ENCODE results near the gene VPS26B.
A peak's percentile ranks its signal among the peaks of the same experiment; 100 is the strongest.

VPS26B gene

GRCh38 chr11:134272381-134273316 is 48.2 kb downstream of the VPS26B start:
- Histone ChIP-seq H3K9ac (ENCODE audit: low read depth, low read length) (peak overlapping the region; percentile 72), H3K27me3 (ENCODE audit: insufficient read depth, low read length, poor library complexity) (no peaks in the 10 kb centered on the region), H3K9me3 (ENCODE audit: insufficient read depth, low read length, severe bottlenecking) (no peaks in the 10 kb centered on the region), H3K36me3 (ENCODE audit: insufficient read depth, low read length) (no peaks in the 10 kb centered on the region), H3K27ac (ENCODE audit: low read length) (peak overlapping the region; percentile 88), H3K4me3 (ENCODE audit: low read depth in 1 of 2, low read length in 2 of 2) (peak overlapping the region in 1 of 2 experiments; percentile 74; a peak in 2 of 4 replicates), H3K79me2 (ENCODE audit: insufficient read depth, low read length) (peaks cover 70% of the 10 kb centered on the region), H3K4me1 (ENCODE audit: insufficient read depth, low read length) (peaks cover 70% of the 10 kb centered on the region), H2AFZ (ENCODE audit: low read depth, low read length) (no peak overlapping the region), H3K4me2 (ENCODE audit: insufficient read depth, low read length) (peak overlapping the region; percentile 92), H4K20me1 (ENCODE audit: insufficient read depth, low read length) (no peaks in the 10 kb centered on the region)
- DNase-seq = no peak
- no peak for TF ChIP-seq EZH2 (IDR thresholded peaks at IDR 0.05; ENCODE audit: borderline replicate concordance, low read depth, low read length, severe bottlenecking)
- no peak for TF ChIP-seq CTCF (IDR thresholded peaks at IDR 0.05; ENCODE audit: borderline replicate concordance, extremely low read depth, low read length, poor library complexity, severe bottlenecking)
- ATAC-seq (ENCODE audit: insufficient read depth, low read depth) = no peak

GRCh38 chr11:134273317-134273712 is 48.8 kb downstream of the VPS26B start:
- H4K20me1 ChIP-seq (ENCODE audit: insufficient read depth, low read length) = no peaks in the 10 kb centered on the region
- H3K27me3 ChIP-seq (ENCODE audit: insufficient read depth, low read length, poor library complexity) = no peaks in the 10 kb centered on the region
- peak overlapping the region; percentile 72 for H3K9ac ChIP-seq (ENCODE audit: low read depth, low read length)
- peak overlapping the region; percentile 88 for H3K27ac ChIP-seq (ENCODE audit: low read length)
- no peak for TF ChIP-seq CTCF (IDR thresholded peaks at IDR 0.05; ENCODE audit: borderline replicate concordance, extremely low read depth, low read length, poor library complexity, severe bottlenecking)
- no peak for TF ChIP-seq EZH2 (IDR thresholded peaks at IDR 0.05; ENCODE audit: borderline replicate concordance, low read depth, low read length, severe bottlenecking)
- H3K4me3 ChIP-seq (ENCODE audit: low read depth in 1 of 2, low read length in 2 of 2) = peak overlapping the region in 1 of 2 experiments; percentile 74; a peak in 2 of 4 replicates
- peaks cover 70% of the 10 kb centered on the region for H3K4me1 ChIP-seq (ENCODE audit: insufficient read depth, low read length)
- H3K9me3 ChIP-seq (ENCODE audit: insufficient read depth, low read length, severe bottlenecking) = no peaks in the 10 kb centered on the region
- H3K79me2 ChIP-seq (ENCODE audit: insufficient read depth, low read length) = peaks cover 65% of the 10 kb centered on the region
- no peak overlapping the region for H2AFZ ChIP-seq (ENCODE audit: low read depth, low read length)
- no peaks in the 10 kb centered on the region for H3K36me3 ChIP-seq (ENCODE audit: insufficient read depth, low read length)
- peak overlapping the region; percentile 92 for H3K4me2 ChIP-seq (ENCODE audit: insufficient read depth, low read length)
- DNase-seq (no peak), ATAC-seq (ENCODE audit: insufficient read depth, low read depth) (no peak)

- H3K27ac ChIP-seq (ENCODE audit: low read length) = peak overlapping the region; percentile 88
- H4K20me1 ChIP-seq (ENCODE audit: insufficient read depth, low read length) = no peaks in the 10 kb centered on the region
- H3K9me3 ChIP-seq (ENCODE audit: insufficient read depth, low read length, severe bottlenecking) = no peaks in the 10 kb centered on the region
- no peaks in the 10 kb centered on the region for H3K36me3 ChIP-seq (ENCODE audit: insufficient read depth, low read length)
- no peak for DNase-seq
- H3K4me2 ChIP-seq (ENCODE audit: insufficient read depth, low read length) = peak overlapping the region; percentile 92
- H3K4me3 ChIP-seq (ENCODE audit: low read depth in 1 of 2, low read length in 2 of 2) = peak overlapping the region; percentile 67 to 74
- peaks cover 51% of the 10 kb centered on the region for H3K79me2 ChIP-seq (ENCODE audit: insufficient read depth, low read length)
- ATAC-seq (ENCODE audit: insufficient read depth, low read depth) = no peak
- H3K9ac ChIP-seq (ENCODE audit: low read depth, low read length) = peak overlapping the region; percentile 72
- H3K4me1 ChIP-seq (ENCODE audit: insufficient read depth, low read length) = peaks cover 58% of the 10 kb centered on the region
- TF ChIP-seq CTCF (IDR thresholded peaks at IDR 0.05; ENCODE audit: borderline replicate concordance, extremely low read depth, low read length, poor library complexity, severe bottlenecking) (no peak), EZH2 (IDR thresholded peaks at IDR 0.05; ENCODE audit: borderline replicate concordance, low read depth, low read length, severe bottlenecking) (no peak)
- no peaks in the 10 kb centered on the region for H3K27me3 ChIP-seq (ENCODE audit: insufficient read depth, low read length, poor library complexity)
- peak overlapping the region; percentile 86 for H2AFZ ChIP-seq (ENCODE audit: low read depth, low read length)
These were observed 50.7 kb downstream of the VPS26B start for GRCh38 chr11:134275188-134275533.
